ENCODE measurements around the gene SRRM3.

DNA sequence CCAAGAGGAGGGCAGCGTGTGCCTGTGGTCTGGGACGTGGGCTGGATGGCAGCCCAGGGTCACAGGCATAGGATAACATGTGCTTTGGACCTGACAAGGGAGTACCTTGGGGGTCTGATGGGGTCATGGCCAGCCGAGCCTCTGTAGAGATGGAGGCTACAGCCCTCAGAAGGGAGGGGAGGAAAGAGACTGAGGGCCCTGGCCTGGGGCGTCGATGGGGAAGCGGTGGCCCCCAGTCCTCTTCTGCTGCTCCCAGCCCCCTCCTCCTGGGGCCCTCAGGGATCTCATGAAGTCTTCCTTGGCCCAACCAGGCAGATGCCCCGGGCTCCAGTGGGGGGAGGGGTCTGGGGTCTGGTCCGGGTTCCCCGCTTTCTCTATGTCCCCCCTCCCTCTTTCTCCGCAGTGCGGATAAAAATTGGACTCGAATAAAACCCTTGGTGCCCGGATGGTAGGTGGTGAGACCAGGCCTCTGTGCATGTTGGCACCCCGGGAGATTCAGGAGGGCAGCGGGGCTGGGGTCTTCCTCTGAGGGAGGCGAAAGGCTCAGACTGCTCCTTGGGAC is 85.2 kb downstream of the SRRM3 start:
- no peak for TF ChIP-seq CTCF (conservative IDR thresholded peaks at IDR 0.05; ENCODE audit: low read depth in 2 of 2)
- TF ChIP-seq EZH2 (IDR thresholded peaks at IDR 0.05; ENCODE audit: low read depth, unreplicated experiment): no peak
- TF ChIP-seq POLR2AphosphoS5 (IDR thresholded peaks at IDR 0.05; ENCODE audit: low read depth): no peak
- TF ChIP-seq REST (IDR thresholded peaks at IDR 0.05; ENCODE audit: unreplicated experiment): no peak
- no peak for TF ChIP-seq ZNF331 (CRISPR knock-in tag; IDR thresholded peaks at IDR 0.05; ENCODE audit: low read depth)
- TF ChIP-seq, protein P1, sequence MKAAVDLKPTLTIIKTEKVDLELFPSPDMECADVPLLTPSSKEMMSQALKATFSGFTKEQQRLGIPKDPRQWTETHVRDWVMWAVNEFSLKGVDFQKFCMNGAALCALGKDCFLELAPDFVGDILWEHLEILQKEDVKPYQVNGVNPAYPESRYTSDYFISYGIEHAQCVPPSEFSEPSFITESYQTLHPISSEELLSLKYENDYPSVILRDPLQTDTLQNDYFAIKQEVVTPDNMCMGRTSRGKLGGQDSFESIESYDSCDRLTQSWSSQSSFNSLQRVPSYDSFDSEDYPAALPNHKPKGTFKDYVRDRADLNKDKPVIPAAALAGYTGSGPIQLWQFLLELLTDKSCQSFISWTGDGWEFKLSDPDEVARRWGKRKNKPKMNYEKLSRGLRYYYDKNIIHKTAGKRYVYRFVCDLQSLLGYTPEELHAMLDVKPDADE (IDR thresholded peaks at IDR 0.05): no peak
- TF ChIP-seq EZH2phosphoT487 (IDR thresholded peaks at IDR 0.05; ENCODE audit: unreplicated experiment): no peak
- no peak for TF ChIP-seq CREB1 (CRISPR knock-in tag; IDR thresholded peaks at IDR 0.05; ENCODE audit: low read depth)
- no peak for TF ChIP-seq NANOG (IDR thresholded peaks at IDR 0.05; ENCODE audit: borderline replicate concordance)
- no peak for TF ChIP-seq JUNB (IDR thresholded peaks at IDR 0.05; ENCODE audit: unreplicated experiment)
- no peak for TF ChIP-seq ZNF114 (CRISPR knock-in tag; IDR thresholded peaks at IDR 0.05)

All from GM23338 (cell line).